ENCODE measurements around the gene CGB3. TPM values are rescaled to one million over a fixed set of nuclear protein-coding genes. Genes with fewer than 3 reads are reported as not detected.

CGB3 gene
- total RNA-seq, 1 donor from 2014 or later, result not detected

DNA sequence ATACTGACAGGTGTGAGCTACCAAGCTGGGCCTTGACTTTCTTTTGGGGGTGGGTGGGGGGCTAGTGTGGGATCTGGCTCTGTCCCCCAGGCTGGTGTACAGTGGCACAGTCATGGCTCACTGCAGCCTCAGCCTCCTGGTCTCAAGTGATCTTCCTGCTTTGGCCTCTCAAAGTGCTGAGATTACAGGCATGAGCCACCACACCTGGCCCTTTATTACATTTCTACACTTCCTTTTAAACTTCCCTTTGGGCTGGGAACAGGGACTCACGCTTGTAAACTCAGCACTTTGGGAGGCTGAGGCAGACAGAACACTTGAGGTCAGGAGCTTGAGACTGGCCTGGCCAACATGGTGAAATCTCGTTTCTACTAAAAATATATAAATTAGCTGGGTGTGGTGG, 47.1 kb downstream of the CGB3 start:
- Histone ChIP-seq H3K9me3 (ENCODE audit: low read depth) (no peaks in the 10 kb centered on the region), H3K4me1 (no peaks in the 10 kb centered on the region), H3K27ac (no peak overlapping the region), H3K27me3 (no peaks in the 10 kb centered on the region), H3F3A (ENCODE audit: low read depth) (no peaks in the 10 kb centered on the region), H3K36me3 (no peaks in the 10 kb centered on the region), H3K79me2 (ENCODE audit: low read depth) (no peaks in the 10 kb centered on the region), H2AFZ (replicated peaks) (no peak overlapping the region), H3K4me2 (no peak overlapping the region), H4K20me1 (ENCODE audit: low read depth) (no peaks in the 10 kb centered on the region), H3K4me3 (no peak overlapping the region), H3K9ac (no peak overlapping the region)
- DNase-seq (ENCODE audit: low spot score), result no peak
- H3K4me1 Mint-ChIP-seq, result no peaks in the 10 kb centered on the region
- H3K36me3 Mint-ChIP-seq, result peaks cover 15% of the 10 kb centered on the region
- TF ChIP-seq CTCF (IDR thresholded peaks at IDR 0.05), result no peak
- no peak for TF ChIP-seq EZH2phosphoT487 (IDR thresholded peaks at IDR 0.05)
- TF ChIP-seq EZH2 (IDR thresholded peaks at IDR 0.05), result no peak
- no peak overlapping the region for H3K4me3 Mint-ChIP-seq
- H3K27me3 Mint-ChIP-seq (ENCODE audit: insufficient read depth, low read depth), result peaks cover 5% of the 10 kb centered on the region
- H3K27ac Mint-ChIP-seq, result no peak overlapping the region
- no peaks in the 10 kb centered on the region for H3K9me3 Mint-ChIP-seq

DNA sequence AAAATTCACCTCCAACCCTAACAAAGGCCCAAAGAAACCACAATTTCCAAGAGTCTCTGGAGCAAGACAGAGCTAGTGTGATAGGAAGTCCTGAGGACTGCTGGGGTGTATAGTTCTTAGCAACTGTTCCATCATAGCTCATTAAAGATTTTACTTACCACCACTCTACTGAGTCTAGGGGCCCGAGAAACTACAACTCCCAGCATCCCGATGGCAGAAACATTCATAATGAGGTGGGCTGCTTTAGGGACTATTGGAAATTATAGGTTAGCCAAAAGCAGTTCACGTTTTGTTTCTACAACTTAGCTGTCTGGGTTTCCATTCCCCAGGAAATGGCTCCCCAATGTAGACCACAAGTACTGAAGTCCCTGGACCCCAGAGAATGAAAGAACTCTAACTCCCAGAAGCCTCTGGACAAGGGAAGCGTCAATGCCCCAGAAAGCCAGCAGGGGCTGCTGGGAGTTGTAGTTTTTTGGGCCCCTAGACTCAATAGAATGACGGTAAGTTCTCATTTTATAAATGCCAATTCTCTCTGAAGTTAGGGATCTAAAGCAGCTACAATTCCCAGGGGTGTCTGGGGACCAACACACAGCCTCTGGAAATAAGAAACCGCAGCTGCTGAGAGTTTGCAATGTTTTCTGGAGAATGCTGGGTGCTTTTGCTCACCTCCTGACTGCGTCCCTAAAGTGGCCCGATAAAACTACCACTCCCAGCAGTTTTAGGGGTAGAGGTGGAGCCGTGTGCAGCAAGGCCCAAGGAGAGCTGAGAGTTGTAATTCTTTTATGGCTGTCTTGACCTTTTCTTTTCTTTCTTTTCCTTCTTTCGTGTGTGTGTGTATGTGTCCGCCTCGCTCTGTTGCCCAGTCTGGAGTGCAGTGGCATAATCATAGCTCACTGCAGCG, 47.9 kb downstream of the CGB3 start:
- Mint-ChIP-seq H3K27ac (no peak overlapping the region), H3K4me1 (peaks cover under 1% of the 10 kb centered on the region), H3K27me3 (ENCODE audit: insufficient read depth, low read depth) (peaks cover 5% of the 10 kb centered on the region), H3K36me3 (peaks cover 10% of the 10 kb centered on the region), H3K4me3 (no peak overlapping the region), H3K9me3 (no peaks in the 10 kb centered on the region)
- H3K9ac ChIP-seq, result no peak overlapping the region
- H3K27me3 ChIP-seq, result no peaks in the 10 kb centered on the region
- no peak overlapping the region for H3K4me3 ChIP-seq
- no peak overlapping the region for H2AFZ ChIP-seq (replicated peaks)
- no peak overlapping the region for H3K27ac ChIP-seq
- H4K20me1 ChIP-seq (ENCODE audit: low read depth), result no peaks in the 10 kb centered on the region
- H3K4me1 ChIP-seq, result no peaks in the 10 kb centered on the region
- no peak for TF ChIP-seq EZH2phosphoT487 (IDR thresholded peaks at IDR 0.05)
- TF ChIP-seq CTCF (IDR thresholded peaks at IDR 0.05), result no peak
- no peak for TF ChIP-seq EZH2 (IDR thresholded peaks at IDR 0.05)
- H3K36me3 ChIP-seq, result no peaks in the 10 kb centered on the region
- peak; percentile 71 for DNase-seq (ENCODE audit: low spot score)
- H3F3A ChIP-seq (ENCODE audit: low read depth), result peaks cover 7% of the 10 kb centered on the region
- no peak overlapping the region for H3K4me2 ChIP-seq
- no peaks in the 10 kb centered on the region for H3K9me3 ChIP-seq (ENCODE audit: low read depth)
- no peaks in the 10 kb centered on the region for H3K79me2 ChIP-seq (ENCODE audit: low read depth)

Small RNAs within 50 kb of the gene (microRNA-seq; reads per million reads assigned to microRNA genes)
- gene MIR6798, result 0.54 reads per million

Small RNAs within 50 kb of the gene (small RNA-seq; reads per million reads assigned to genes)
- not detected for gene MIR6798

Other genes starting within 250 kb of the CGB3 start
- 33.5 and 63.2 TPM in 2 replicates for gene BCAT2, start 213.3 kb downstream of the CGB3 start, total RNA-seq (ENCODE audit: low replicate concordance)
- gene HSD17B14, start 187.8 kb downstream of the CGB3 start, total RNA-seq (ENCODE audit: low replicate concordance), result 11.2 and 27.6 TPM in 2 replicates
- gene PLEKHA4, start 155.7 kb downstream of the CGB3 start, total RNA-seq (ENCODE audit: low replicate concordance), result 6.2 and 6.3 TPM in 2 replicates
- 10.6 and 19.1 TPM in 2 replicates for gene PPP1R15A, start 151.9 kb downstream of the CGB3 start, total RNA-seq (ENCODE audit: low replicate concordance)
- 0.26 and 0.40 TPM in 2 replicates for gene TULP2, start 125.6 kb downstream of the CGB3 start, total RNA-seq (ENCODE audit: low replicate concordance)
- 73.5 and 158 TPM in 2 replicates for gene NUCB1, start 124.0 kb downstream of the CGB3 start, total RNA-seq (ENCODE audit: low replicate concordance)
- gene DHDH, start 90.6 kb downstream of the CGB3 start, total RNA-seq (ENCODE audit: low replicate concordance), result 1.6 TPM in 1 of 2 replicates, not detected in the other
- gene BAX, start 69.5 kb downstream of the CGB3 start, total RNA-seq (ENCODE audit: low replicate concordance), result 35.8 and 79.2 TPM in 2 replicates
- gene FTL, start 59.0 kb downstream of the CGB3 start, total RNA-seq (ENCODE audit: low replicate concordance), result 989 and 1,798 TPM in 2 replicates
- 17.7 and 38.7 TPM in 2 replicates for gene GYS1, start 31.0 kb downstream of the CGB3 start, total RNA-seq (ENCODE audit: low replicate concordance)
- gene RUVBL2, start 30.4 kb downstream of the CGB3 start, total RNA-seq (ENCODE audit: low replicate concordance), result 67.0 and 157 TPM in 2 replicates
- gene LHB, start 7.2 kb downstream of the CGB3 start, total RNA-seq (ENCODE audit: low replicate concordance), result not detected in 2 replicates
- 1.0 TPM in 1 of 2 replicates, not detected in the other for gene CGB2, start 7.6 kb upstream of the CGB3 start, total RNA-seq (ENCODE audit: low replicate concordance)
- not detected in 2 replicates for gene CGB1, start 12.6 kb upstream of the CGB3 start, total RNA-seq (ENCODE audit: low replicate concordance)
- gene CGB5, start 19.5 kb upstream of the CGB3 start, total RNA-seq (ENCODE audit: low replicate concordance), result not detected in 2 replicates
- not detected in 2 replicates for gene CGB8, start 24.8 kb upstream of the CGB3 start, total RNA-seq (ENCODE audit: low replicate concordance)
- 0.31 TPM in 1 of 2 replicates, not detected in the other for gene CGB7, start 33.4 kb upstream of the CGB3 start, total RNA-seq (ENCODE audit: low replicate concordance)
- 0.46 and 3.8 TPM in 2 replicates for gene NTF4, start 40.5 kb upstream of the CGB3 start, total RNA-seq (ENCODE audit: low replicate concordance)
- 0.11 TPM in 1 of 2 replicates, not detected in the other for gene KCNA7, start 48.4 kb upstream of the CGB3 start, total RNA-seq (ENCODE audit: low replicate concordance)
- 162 and 365 TPM in 2 replicates for gene SNRNP70, start 61.1 kb upstream of the CGB3 start, total RNA-seq (ENCODE audit: low replicate concordance)
- gene LIN7B, start 90.0 kb upstream of the CGB3 start, total RNA-seq (ENCODE audit: low replicate concordance), result 9.2 and 9.7 TPM in 2 replicates
- gene C19orf73, start 94.8 kb upstream of the CGB3 start, total RNA-seq (ENCODE audit: low replicate concordance), result 1.7 TPM in 1 of 2 replicates, not detected in the other
- gene PPFIA3, start 95.2 kb upstream of the CGB3 start, total RNA-seq (ENCODE audit: low replicate concordance), result 1.8 and 12.0 TPM in 2 replicates
- gene HRC, start 131.1 kb upstream of the CGB3 start, total RNA-seq (ENCODE audit: low replicate concordance), result 0.31 TPM in 1 of 2 replicates, not detected in the other
- gene TRPM4, start 133.5 kb upstream of the CGB3 start, total RNA-seq (ENCODE audit: low replicate concordance), result 3.1 and 11.2 TPM in 2 replicates